ENCODE results near the gene KRTAP4-6.
"Not testable (repeated sequence)": the region's sequence is repeated elsewhere in the genome, so short reads cannot be mapped to it uniquely, and the experiment has no call there.

Gene KRTAP4-6

GRCh38 chr17:41171886-41172285 is 31.5 kb upstream of the KRTAP4-6 start:
- H3K4me3 ChIP-seq (ENCODE audit: low read depth in 1 of 5, low read length in 5 of 5): no peak overlapping the region

GRCh38 chr17:41168121-41168520 is 27.8 kb upstream of the KRTAP4-6 start, which contains the start of gene KRTAP4-3:
TSS of gene KRTAP4-3 (minus strand) at chr17:41168221. CDS start at chr17:41168172, 49 bp downstream.
- H3K9ac ChIP-seq (ENCODE audit: low read length in 5 of 5): no peak within 1 kb of the TSS
- no peak within 1 kb of the TSS for H3K27ac ChIP-seq (ENCODE audit: low read depth, low read length)
- H3K9me3 ChIP-seq (ENCODE audit: control insufficient read depth in 5 of 5, low read length in 5 of 5): no peaks in the 10 kb centered on the region
- H3K4me3 ChIP-seq (ENCODE audit: low read depth in 1 of 5, low read length in 5 of 5): no peak within 1 kb of the TSS
- H3K36me3 ChIP-seq (ENCODE audit: control insufficient read depth in 5 of 5, insufficient read depth in 5 of 5, low read length in 5 of 5): no peaks in the 10 kb centered on the region
- H3K27me3 ChIP-seq (ENCODE audit: control insufficient read depth in 5 of 5, insufficient read depth in 4 of 5, low read length in 5 of 5): no peaks in the 10 kb centered on the region
- H3K4me1 ChIP-seq (ENCODE audit: control insufficient read depth in 5 of 5, insufficient read depth in 5 of 5, low read length in 5 of 5): no peaks in the 10 kb centered on the region

More at GRCh38 chr17:41171886-41172285, 31.5 kb upstream of the KRTAP4-6 start:
- no peaks in the 10 kb centered on the region for H3K36me3 ChIP-seq (ENCODE audit: control insufficient read depth in 5 of 5, insufficient read depth in 5 of 5, low read length in 5 of 5)
- H3K27me3 ChIP-seq (ENCODE audit: control insufficient read depth in 5 of 5, insufficient read depth in 4 of 5, low read length in 5 of 5): peaks cover 0 to 7% (median 0%) of the 10 kb centered on the region in 5 donors
- no peaks in the 10 kb centered on the region for H3K9me3 ChIP-seq (ENCODE audit: control insufficient read depth in 5 of 5, low read length in 5 of 5)
- no peaks in the 10 kb centered on the region for H3K4me1 ChIP-seq (ENCODE audit: control insufficient read depth in 5 of 5, insufficient read depth in 5 of 5, low read length in 5 of 5)
- no peak overlapping the region for H3K9ac ChIP-seq (ENCODE audit: low read length in 5 of 5)
- no peak overlapping the region for H3K27ac ChIP-seq (ENCODE audit: low read depth, low read length)

- Histone ChIP-seq H3K4me3 (ENCODE audit: low read depth in 1 of 5, low read length in 5 of 5) (no peak overlapping the region), H3K36me3 (ENCODE audit: control insufficient read depth in 5 of 5, insufficient read depth in 5 of 5, low read length in 5 of 5) (no peaks in the 10 kb centered on the region), H3K27ac (ENCODE audit: low read depth, low read length) (no peak overlapping the region), H3K4me1 (ENCODE audit: control insufficient read depth in 5 of 5, insufficient read depth in 5 of 5, low read length in 5 of 5) (no peaks in the 10 kb centered on the region), H3K9ac (ENCODE audit: low read length in 5 of 5) (no peak overlapping the region), H3K27me3 (ENCODE audit: control insufficient read depth in 5 of 5, insufficient read depth in 4 of 5, low read length in 5 of 5) (no peaks in the 10 kb centered on the region), H3K9me3 (ENCODE audit: control insufficient read depth in 5 of 5, low read length in 5 of 5) (no peaks in the 10 kb centered on the region)
These were observed 27.2 kb upstream of the KRTAP4-6 start for GRCh38 chr17:41167561-41167960.

- H3K27me3 ChIP-seq (ENCODE audit: control insufficient read depth in 5 of 5, insufficient read depth in 4 of 5, low read length in 5 of 5): peaks cover 0 to 4% (median 0%) of the 10 kb centered on the region in 5 donors
- no peaks in the 10 kb centered on the region for H3K4me1 ChIP-seq (ENCODE audit: control insufficient read depth in 5 of 5, insufficient read depth in 5 of 5, low read length in 5 of 5)
- no peaks in the 10 kb centered on the region for H3K36me3 ChIP-seq (ENCODE audit: control insufficient read depth in 5 of 5, insufficient read depth in 5 of 5, low read length in 5 of 5)
- H3K27ac ChIP-seq (ENCODE audit: low read depth, low read length): no peak overlapping the region
- H3K9ac ChIP-seq (ENCODE audit: low read length in 5 of 5): no peak overlapping the region
- H3K4me3 ChIP-seq (ENCODE audit: low read depth in 1 of 5, low read length in 5 of 5): no peak overlapping the region
- H3K9me3 ChIP-seq (ENCODE audit: control insufficient read depth in 5 of 5, low read length in 5 of 5): no peaks in the 10 kb centered on the region
These were observed 23.5 kb upstream of the KRTAP4-6 start for GRCh38 chr17:41163828-41164227.

GRCh38 chr17:41160648-41161047 is 20.3 kb upstream of the KRTAP4-6 start, which contains the start of gene KRTAP4-4:
TSS of gene KRTAP4-4 (minus strand) at chr17:41160748. CDS start at chr17:41160691, 57 bp downstream.
- Histone ChIP-seq H3K4me1 (ENCODE audit: control insufficient read depth in 5 of 5, insufficient read depth in 5 of 5, low read length in 5 of 5) (no peaks in the 10 kb centered on the region), H3K9me3 (ENCODE audit: control insufficient read depth in 5 of 5, low read length in 5 of 5) (no peaks in the 10 kb centered on the region), H3K27ac (ENCODE audit: low read depth, low read length) (no peak within 1 kb of the TSS)

GRCh38 chr17:41160190-41160589 is 19.8 kb upstream of the KRTAP4-6 start:
- not testable (repeated sequence) for H3K9me3 ChIP-seq (ENCODE audit: control insufficient read depth in 5 of 5, low read length in 5 of 5); H3K9ac ChIP-seq (ENCODE audit: low read length in 5 of 5); H3K4me3 ChIP-seq (ENCODE audit: low read depth in 1 of 5, low read length in 5 of 5); H3K4me1 ChIP-seq (ENCODE audit: control insufficient read depth in 5 of 5, insufficient read depth in 5 of 5, low read length in 5 of 5); H3K27ac ChIP-seq (ENCODE audit: low read depth, low read length); H3K27me3 ChIP-seq (ENCODE audit: control insufficient read depth in 5 of 5, insufficient read depth in 4 of 5, low read length in 5 of 5); H3K36me3 ChIP-seq (ENCODE audit: control insufficient read depth in 5 of 5, insufficient read depth in 5 of 5, low read length in 5 of 5)

More at GRCh38 chr17:41160648-41161047, 20.3 kb upstream of the KRTAP4-6 start, which contains the start of gene KRTAP4-4:
- peaks cover 0 to 4% (median 0%) of the 10 kb centered on the region in 5 donors for H3K27me3 ChIP-seq (ENCODE audit: control insufficient read depth in 5 of 5, insufficient read depth in 4 of 5, low read length in 5 of 5)
- H3K36me3 ChIP-seq (ENCODE audit: control insufficient read depth in 5 of 5, insufficient read depth in 5 of 5, low read length in 5 of 5): no peaks in the 10 kb centered on the region
- no peak within 1 kb of the TSS for H3K4me3 ChIP-seq (ENCODE audit: low read depth in 1 of 5, low read length in 5 of 5)
- H3K9ac ChIP-seq (ENCODE audit: low read length in 5 of 5): no peak within 1 kb of the TSS

GRCh38 chr17:41153856-41154255 is 13.5 kb upstream of the KRTAP4-6 start:
- Histone ChIP-seq H3K9ac (ENCODE audit: low read length in 5 of 5) (no peak overlapping the region), H3K36me3 (ENCODE audit: control insufficient read depth in 5 of 5, insufficient read depth in 5 of 5, low read length in 5 of 5) (no peaks in the 10 kb centered on the region), H3K9me3 (ENCODE audit: control insufficient read depth in 5 of 5, low read length in 5 of 5) (no peaks in the 10 kb centered on the region), H3K4me1 (ENCODE audit: control insufficient read depth in 5 of 5, insufficient read depth in 5 of 5, low read length in 5 of 5) (no peaks in the 10 kb centered on the region), H3K27ac (ENCODE audit: low read depth, low read length) (no peak overlapping the region), H3K4me3 (ENCODE audit: low read depth in 1 of 5, low read length in 5 of 5) (no peak overlapping the region), H3K27me3 (ENCODE audit: control insufficient read depth in 5 of 5, insufficient read depth in 4 of 5, low read length in 5 of 5) (peaks cover 0 to 5% (median 0%) of the 10 kb centered on the region in 5 donors)

GRCh38 chr17:41151525-41151924 is 11.2 kb upstream of the KRTAP4-6 start:
- Histone ChIP-seq H3K36me3 (ENCODE audit: control insufficient read depth in 5 of 5, insufficient read depth in 5 of 5, low read length in 5 of 5) (no peaks in the 10 kb centered on the region), H3K9ac (ENCODE audit: low read length in 5 of 5) (no peak overlapping the region), H3K9me3 (ENCODE audit: control insufficient read depth in 5 of 5, low read length in 5 of 5) (no peaks in the 10 kb centered on the region), H3K27ac (ENCODE audit: low read depth, low read length) (no peak overlapping the region), H3K4me3 (ENCODE audit: low read depth in 1 of 5, low read length in 5 of 5) (no peak overlapping the region), H3K27me3 (ENCODE audit: control insufficient read depth in 5 of 5, insufficient read depth in 4 of 5, low read length in 5 of 5) (peaks cover 0 to 5% (median 0%) of the 10 kb centered on the region in 5 donors), H3K4me1 (ENCODE audit: control insufficient read depth in 5 of 5, insufficient read depth in 5 of 5, low read length in 5 of 5) (no peaks in the 10 kb centered on the region)

GRCh38 chr17:41150026-41150425 is 9.7 kb upstream of the KRTAP4-6 start:
- no peaks in the 10 kb centered on the region for H3K36me3 ChIP-seq (ENCODE audit: control insufficient read depth in 5 of 5, insufficient read depth in 5 of 5, low read length in 5 of 5)
- no peak overlapping the region for H3K4me3 ChIP-seq (ENCODE audit: low read depth in 1 of 5, low read length in 5 of 5)
- H3K27ac ChIP-seq (ENCODE audit: low read depth, low read length): no peak overlapping the region
- no peaks in the 10 kb centered on the region for H3K4me1 ChIP-seq (ENCODE audit: control insufficient read depth in 5 of 5, insufficient read depth in 5 of 5, low read length in 5 of 5)
- no peak overlapping the region for H3K9ac ChIP-seq (ENCODE audit: low read length in 5 of 5)
- H3K9me3 ChIP-seq (ENCODE audit: control insufficient read depth in 5 of 5, low read length in 5 of 5): no peaks in the 10 kb centered on the region
- peaks cover 0 to 5% (median 0%) of the 10 kb centered on the region in 5 donors for H3K27me3 ChIP-seq (ENCODE audit: control insufficient read depth in 5 of 5, insufficient read depth in 4 of 5, low read length in 5 of 5)

- no peaks in the 10 kb centered on the region for H3K36me3 ChIP-seq (ENCODE audit: control insufficient read depth in 5 of 5, insufficient read depth in 5 of 5, low read length in 5 of 5)
- no peak within 1 kb of the TSS for H3K4me3 ChIP-seq (ENCODE audit: low read depth in 1 of 5, low read length in 5 of 5)
- peaks cover 0 to 5% (median 0%) of the 10 kb centered on the region in 5 donors for H3K27me3 ChIP-seq (ENCODE audit: control insufficient read depth in 5 of 5, insufficient read depth in 4 of 5, low read length in 5 of 5)
- no peaks in the 10 kb centered on the region for H3K4me1 ChIP-seq (ENCODE audit: control insufficient read depth in 5 of 5, insufficient read depth in 5 of 5, low read length in 5 of 5)
- no peak within 1 kb of the TSS for H3K9ac ChIP-seq (ENCODE audit: low read length in 5 of 5)
- no peak within 1 kb of the TSS for H3K27ac ChIP-seq (ENCODE audit: low read depth, low read length)
- no peaks in the 10 kb centered on the region for H3K9me3 ChIP-seq (ENCODE audit: control insufficient read depth in 5 of 5, low read length in 5 of 5)
These were observed 9.3 kb upstream of the KRTAP4-6 start, which contains the start of gene KRTAP4-5 for GRCh38 chr17:41149652-41149985. TSS of gene KRTAP4-5 (minus strand) at chr17:41149825. CDS start at chr17:41149767, 58 bp downstream.
